Measurements from ENCODE around the gene CDKN1C. TPM values are rescaled to one million over a fixed set of nuclear protein-coding genes. Genes with fewer than 3 reads are reported as not detected.

CDKN1C gene
- total and polyA plus RNA-seq, 12 donors: 17.7 to 817 (median 321) TPM

DNA sequence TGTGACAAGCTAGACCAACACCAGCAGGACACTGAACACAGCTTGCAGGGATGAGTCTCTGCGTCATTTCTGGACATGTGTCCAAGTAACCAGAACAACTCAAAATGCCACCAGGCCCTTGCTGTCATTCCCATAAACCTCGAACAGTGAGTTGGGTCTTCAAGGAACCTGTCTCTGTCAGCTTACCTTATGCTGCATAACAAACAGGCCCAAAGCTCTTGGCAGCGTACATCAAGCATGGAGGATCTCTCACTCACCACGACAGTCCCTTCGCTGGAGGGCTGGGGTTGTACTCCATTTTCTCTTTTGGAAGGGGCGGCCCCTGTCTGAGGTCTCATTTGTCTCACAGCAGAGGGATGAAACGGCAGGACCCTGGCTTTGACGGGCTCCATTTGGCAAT lies 6.8 kb downstream of the CDKN1C start:
- Histone ChIP-seq H3K27ac (no peak overlapping the region), H3K36me3 (replicated peaks in 1 of 2) (no peaks in the 10 kb centered on the region), H3K9me3 (replicated peaks in 1 of 3) (no peaks in the 10 kb centered on the region), H3K4me3 (no peak overlapping the region), H3K27me3 (no peaks in the 10 kb centered on the region), H3K4me1 (replicated peaks in 1 of 2) (peaks cover 0 to 14% of the 10 kb centered on the region in 2 donors)
- TF ChIP-seq, protein P1, sequence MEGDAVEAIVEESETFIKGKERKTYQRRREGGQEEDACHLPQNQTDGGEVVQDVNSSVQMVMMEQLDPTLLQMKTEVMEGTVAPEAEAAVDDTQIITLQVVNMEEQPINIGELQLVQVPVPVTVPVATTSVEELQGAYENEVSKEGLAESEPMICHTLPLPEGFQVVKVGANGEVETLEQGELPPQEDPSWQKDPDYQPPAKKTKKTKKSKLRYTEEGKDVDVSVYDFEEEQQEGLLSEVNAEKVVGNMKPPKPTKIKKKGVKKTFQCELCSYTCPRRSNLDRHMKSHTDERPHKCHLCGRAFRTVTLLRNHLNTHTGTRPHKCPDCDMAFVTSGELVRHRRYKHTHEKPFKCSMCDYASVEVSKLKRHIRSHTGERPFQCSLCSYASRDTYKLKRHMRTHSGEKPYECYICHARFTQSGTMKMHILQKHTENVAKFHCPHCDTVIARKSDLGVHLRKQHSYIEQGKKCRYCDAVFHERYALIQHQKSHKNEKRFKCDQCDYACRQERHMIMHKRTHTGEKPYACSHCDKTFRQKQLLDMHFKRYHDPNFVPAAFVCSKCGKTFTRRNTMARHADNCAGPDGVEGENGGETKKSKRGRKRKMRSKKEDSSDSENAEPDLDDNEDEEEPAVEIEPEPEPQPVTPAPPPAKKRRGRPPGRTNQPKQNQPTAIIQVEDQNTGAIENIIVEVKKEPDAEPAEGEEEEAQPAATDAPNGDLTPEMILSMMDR (IDR thresholded peaks at IDR 0.05): no peak
- no peak for TF ChIP-seq POLR2A (IDR thresholded peaks at IDR 0.05)
- intact Hi-C loops (cut with DNase I): no loop called here
- 95 to 100% (median 97%) methylated on average over 7 to 8 of the region's 8 CpGs for WGBS, 4 donors
- DNase-seq: no peak

DNA sequence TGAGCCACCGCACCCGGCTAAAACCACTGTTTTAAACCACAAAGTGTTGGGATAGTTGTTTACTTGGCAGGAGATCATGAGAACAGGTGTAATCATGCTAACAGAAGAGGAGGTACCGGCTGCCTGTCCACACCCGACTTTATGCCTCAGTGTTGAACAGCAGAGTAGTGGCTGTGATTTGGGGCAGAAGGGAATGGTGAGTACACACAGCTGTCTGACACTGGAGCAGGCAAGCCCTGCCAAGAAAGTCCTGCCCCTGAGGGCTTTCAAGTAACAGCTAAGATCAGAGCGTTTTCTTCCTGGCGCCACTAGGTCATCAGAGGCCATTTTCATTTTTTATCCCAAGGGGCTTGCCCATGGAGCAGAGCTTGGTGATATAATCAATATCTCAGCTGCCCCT lies 8.1 kb downstream of the CDKN1C start:
- H3K9me3 ChIP-seq (replicated peaks in 1 of 3): no peaks in the 10 kb centered on the region
- intact Hi-C loops (cut with DNase I): no loop called here
- no peak for DNase-seq
- TF ChIP-seq, protein P1 (IDR thresholded peaks at IDR 0.05): no peak
- no peak for TF ChIP-seq POLR2A (IDR thresholded peaks at IDR 0.05)
- no peaks in the 10 kb centered on the region for H3K27me3 ChIP-seq
- H3K36me3 ChIP-seq (replicated peaks in 1 of 2): no peaks in the 10 kb centered on the region
- no peak overlapping the region for H3K27ac ChIP-seq
- no peak overlapping the region for H3K4me3 ChIP-seq
- WGBS, 4 donors: 82 to 95% (median 91%) methylated on average over 6 of the region's 6 CpGs
- peaks cover 0 to 1% of the 10 kb centered on the region in 2 donors for H3K4me1 ChIP-seq (replicated peaks in 1 of 2)

DNA sequence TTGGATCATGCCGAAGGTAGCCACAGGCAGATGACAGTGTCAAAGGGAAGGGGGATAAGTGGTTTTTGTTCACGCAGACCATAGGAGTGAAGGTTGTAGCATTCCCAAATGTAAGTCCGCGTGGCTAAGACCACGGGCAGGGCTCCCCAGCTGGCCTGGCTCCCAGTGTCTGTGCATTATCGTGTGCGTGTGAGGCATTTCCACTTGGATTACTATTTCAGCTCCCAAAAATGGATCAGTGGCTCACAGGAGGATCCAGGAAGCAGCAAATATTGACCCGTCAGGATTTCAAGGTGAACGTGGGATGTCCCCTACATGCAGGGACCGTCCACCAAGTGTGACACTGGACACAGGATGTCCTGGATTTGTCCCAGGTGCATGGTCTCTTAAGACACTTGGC lies 10.6 kb downstream of the CDKN1C start:
- Histone ChIP-seq H3K27ac (no peak overlapping the region), H3K27me3 (peaks cover 10% of the 10 kb centered on the region), H3K4me1 (replicated peaks in 1 of 2) (peaks cover 0 to 7% of the 10 kb centered on the region in 2 donors), H3K4me3 (no peak overlapping the region), H3K36me3 (replicated peaks in 1 of 2) (no peaks in the 10 kb centered on the region), H3K9me3 (replicated peaks in 1 of 3) (no peaks in the 10 kb centered on the region)
- 89 to 96% (median 95%) methylated on average over 7 to 10 of the region's 10 CpGs for WGBS, 4 donors
- intact Hi-C loops (cut with DNase I): no loop called here
- TF ChIP-seq, protein P1 (IDR thresholded peaks at IDR 0.05): no peak
- no peak for TF ChIP-seq POLR2A (IDR thresholded peaks at IDR 0.05)
- no peak for DNase-seq

DNA sequence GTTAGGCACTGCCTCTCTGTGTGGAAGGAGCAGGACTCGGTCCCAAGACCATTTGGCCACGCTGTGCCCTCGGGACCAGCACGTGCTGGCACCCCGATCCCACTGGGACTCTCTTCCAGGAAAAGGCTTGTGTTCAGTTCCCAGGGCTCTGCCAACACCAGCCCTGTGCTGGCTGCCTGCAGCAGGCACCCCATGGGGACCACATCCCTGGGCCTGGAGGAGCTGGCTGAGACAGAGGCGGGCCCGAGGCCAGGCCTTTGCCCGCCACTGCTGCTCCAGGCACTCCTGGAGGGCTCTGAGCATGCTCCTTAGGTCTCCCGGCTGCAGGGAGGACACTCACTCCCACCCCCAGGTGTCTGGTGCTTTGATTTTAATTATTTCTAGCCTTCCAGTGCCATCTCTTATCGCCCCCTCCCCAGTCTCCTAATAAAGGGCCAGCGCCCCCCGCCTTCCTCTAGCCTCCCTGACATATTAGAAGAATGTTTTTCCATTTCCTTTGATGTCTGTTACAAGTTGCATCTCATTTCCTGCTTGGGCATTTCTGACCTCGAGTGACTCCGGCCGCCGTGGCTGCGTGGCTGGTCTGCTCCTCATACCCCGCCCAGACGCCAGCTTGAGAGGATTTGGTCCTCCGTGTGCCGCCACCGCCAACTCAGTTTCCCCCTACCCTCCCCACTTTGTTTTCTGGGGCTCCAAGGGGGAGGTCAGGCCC lies 14.4 kb downstream of the CDKN1C start:
- Histone ChIP-seq H3K4me3 (no peak overlapping the region), H3K36me3 (replicated peaks in 1 of 2) (no peaks in the 10 kb centered on the region), H3K27me3 (peaks cover 15% of the 10 kb centered on the region), H3K4me1 (replicated peaks in 1 of 2) (peaks cover 0 to 7% of the 10 kb centered on the region in 2 donors), H3K9me3 (replicated peaks in 1 of 3) (no peaks in the 10 kb centered on the region), H3K27ac (peak overlapping the region in 1 of 5 donors; percentile 16)
- TF ChIP-seq POLR2A (IDR thresholded peaks at IDR 0.05): no peak
- TF ChIP-seq, protein P1 (IDR thresholded peaks at IDR 0.05): no peak
- 46 to 64% (median 53%) methylated on average over 17 to 22 of the region's 22 CpGs for WGBS, 4 donors
- DNase-seq: peak in 2 of 7 donors; percentile 42 to 68
- intact Hi-C loops (cut with DNase I): no loop called here

All from adrenal gland (tissue), 12 donors.